Liver (tissue), 3 donors: ENCODE data around the gene PELI3.
A peak's percentile ranks its signal among the peaks of the same experiment; 100 is the strongest.

ENCODE experiments used
- CTCF ChIP-seq: fragments of 150-350 bp; IDR thresholded peaks from 2 replicates; pipeline ENCODE4 v1.5.1; 2017; ENCODE audit warnings: improper control_type of control experiment, low read depth, low read length; ENCODE audit not compliant: missing input control
- RAD21 ChIP-seq, 2 donors: IDR thresholded peaks; 2 replicates each; pipeline ENCODE4 v1.6.1; 2016; ENCODE audit warnings: antibody characterized with exemption in 2 of 2, mild to moderate bottlenecking in 2 of 2
- YY1 ChIP-seq: IDR thresholded peaks from 2 replicates; pipeline ENCODE4 v1.6.1; 2016; ENCODE audit warnings: antibody characterized with exemption, mild to moderate bottlenecking
- donor health status: healthy.
- donor health status: healthy.

DNA sequence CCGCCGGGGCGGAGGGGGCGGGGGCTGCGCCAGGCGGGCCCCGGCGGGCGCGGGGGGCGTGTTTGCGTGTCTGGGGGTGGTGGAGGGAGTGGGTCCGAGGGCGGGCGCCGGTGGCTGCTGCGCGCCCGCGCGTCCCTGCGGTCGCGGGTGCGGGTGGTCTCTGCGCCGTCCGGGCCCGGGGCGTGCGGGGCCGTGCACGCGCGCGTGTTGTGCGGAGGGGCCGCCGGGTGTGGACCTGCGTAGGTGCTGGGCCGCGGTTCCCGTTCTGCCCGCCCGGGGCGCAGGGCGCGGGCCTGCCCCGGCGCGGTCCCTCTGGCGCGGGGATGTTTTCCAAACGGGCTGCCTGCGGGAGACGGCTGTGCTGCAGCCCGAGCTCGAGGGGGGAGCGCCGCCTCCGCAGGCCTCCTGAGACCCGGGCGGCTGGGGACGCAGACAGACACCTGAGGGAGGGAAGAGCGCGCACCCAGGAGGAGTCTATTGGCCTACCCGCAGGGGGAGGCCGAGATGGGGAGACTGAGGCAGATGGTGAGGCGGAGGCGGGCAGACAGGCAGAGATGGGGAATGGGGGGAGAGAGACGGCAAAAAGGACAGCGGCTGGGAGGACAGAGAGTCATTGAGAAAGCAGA lies 442 bp downstream of the PELI3 start:
- TF ChIP-seq CTCF (peak; percentile 36), RAD21 (IDR thresholded peaks at IDR 0.05) (no peak), YY1 (no peak)
